Measurements from ENCODE around the gene TBATA. TPM values are rescaled to one million over a fixed set of nuclear protein-coding genes. Genes with fewer than 3 reads are reported as not detected.

Gene TBATA, protein sequence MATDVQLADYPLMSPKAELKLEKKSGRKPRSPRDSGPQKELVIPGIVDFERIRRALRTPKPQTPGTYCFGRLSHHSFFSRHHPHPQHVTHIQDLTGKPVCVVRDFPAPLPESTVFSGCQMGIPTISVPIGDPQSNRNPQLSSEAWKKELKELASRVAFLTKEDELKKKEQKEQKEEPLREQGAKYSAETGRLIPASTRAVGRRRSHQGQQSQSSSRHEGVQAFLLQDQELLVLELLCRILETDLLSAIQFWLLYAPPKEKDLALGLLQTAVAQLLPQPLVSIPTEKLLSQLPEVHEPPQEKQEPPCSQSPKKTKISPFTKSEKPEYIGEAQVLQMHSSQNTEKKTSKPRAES
- total RNA-seq = not detected
- long read RNA-seq = 0 reads

DNA sequence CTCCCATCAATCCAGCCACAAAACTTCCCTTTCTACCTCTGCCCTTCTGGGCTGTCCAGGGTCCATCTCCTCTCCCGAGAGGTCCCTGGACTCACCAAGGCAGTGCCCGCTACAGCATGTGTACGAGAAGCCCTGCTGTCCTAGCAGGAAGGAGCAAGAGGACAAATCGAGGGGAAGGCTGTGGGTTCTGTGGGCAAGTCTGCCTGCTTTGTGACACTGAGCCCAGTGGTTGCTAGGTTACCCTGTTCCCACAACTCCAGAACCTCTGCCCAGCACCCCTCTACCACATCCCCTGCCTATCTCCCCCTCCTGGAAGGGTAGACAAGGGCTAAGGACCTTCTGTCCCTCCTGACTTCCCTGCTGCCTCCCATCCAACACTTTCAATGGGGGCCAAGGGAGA is at the start of gene TBATA:
TSS of gene TBATA (minus strand) at position 188 of the 400 bp plus-strand sequence. CDS start 1,998 bp downstream, outside the sequence.
- Histone ChIP-seq H3K36me3 (no peaks in the 10 kb centered on the region), H3K4me3 (no peak within 1 kb of the TSS), H3K9me3 (no peaks in the 10 kb centered on the region), H3K4me1 (no peaks in the 10 kb centered on the region), H3K27ac (no peak within 1 kb of the TSS), H3K27me3 (no peaks in the 10 kb centered on the region)
- DNase-seq (no peak), ATAC-seq (no peak)
- WGBS (ENCODE audit: insufficient coverage, low coverage, low lambda C conversion rate, missing lambda C conversion rate) = 47% methylated on average over 2 of the region's 4 CpGs
- intact Hi-C loops (cut with DNase I) = no loop called here
- TF ChIP-seq, protein P1, sequence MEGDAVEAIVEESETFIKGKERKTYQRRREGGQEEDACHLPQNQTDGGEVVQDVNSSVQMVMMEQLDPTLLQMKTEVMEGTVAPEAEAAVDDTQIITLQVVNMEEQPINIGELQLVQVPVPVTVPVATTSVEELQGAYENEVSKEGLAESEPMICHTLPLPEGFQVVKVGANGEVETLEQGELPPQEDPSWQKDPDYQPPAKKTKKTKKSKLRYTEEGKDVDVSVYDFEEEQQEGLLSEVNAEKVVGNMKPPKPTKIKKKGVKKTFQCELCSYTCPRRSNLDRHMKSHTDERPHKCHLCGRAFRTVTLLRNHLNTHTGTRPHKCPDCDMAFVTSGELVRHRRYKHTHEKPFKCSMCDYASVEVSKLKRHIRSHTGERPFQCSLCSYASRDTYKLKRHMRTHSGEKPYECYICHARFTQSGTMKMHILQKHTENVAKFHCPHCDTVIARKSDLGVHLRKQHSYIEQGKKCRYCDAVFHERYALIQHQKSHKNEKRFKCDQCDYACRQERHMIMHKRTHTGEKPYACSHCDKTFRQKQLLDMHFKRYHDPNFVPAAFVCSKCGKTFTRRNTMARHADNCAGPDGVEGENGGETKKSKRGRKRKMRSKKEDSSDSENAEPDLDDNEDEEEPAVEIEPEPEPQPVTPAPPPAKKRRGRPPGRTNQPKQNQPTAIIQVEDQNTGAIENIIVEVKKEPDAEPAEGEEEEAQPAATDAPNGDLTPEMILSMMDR (IDR thresholded peaks at IDR 0.05) = no peak

DNA sequence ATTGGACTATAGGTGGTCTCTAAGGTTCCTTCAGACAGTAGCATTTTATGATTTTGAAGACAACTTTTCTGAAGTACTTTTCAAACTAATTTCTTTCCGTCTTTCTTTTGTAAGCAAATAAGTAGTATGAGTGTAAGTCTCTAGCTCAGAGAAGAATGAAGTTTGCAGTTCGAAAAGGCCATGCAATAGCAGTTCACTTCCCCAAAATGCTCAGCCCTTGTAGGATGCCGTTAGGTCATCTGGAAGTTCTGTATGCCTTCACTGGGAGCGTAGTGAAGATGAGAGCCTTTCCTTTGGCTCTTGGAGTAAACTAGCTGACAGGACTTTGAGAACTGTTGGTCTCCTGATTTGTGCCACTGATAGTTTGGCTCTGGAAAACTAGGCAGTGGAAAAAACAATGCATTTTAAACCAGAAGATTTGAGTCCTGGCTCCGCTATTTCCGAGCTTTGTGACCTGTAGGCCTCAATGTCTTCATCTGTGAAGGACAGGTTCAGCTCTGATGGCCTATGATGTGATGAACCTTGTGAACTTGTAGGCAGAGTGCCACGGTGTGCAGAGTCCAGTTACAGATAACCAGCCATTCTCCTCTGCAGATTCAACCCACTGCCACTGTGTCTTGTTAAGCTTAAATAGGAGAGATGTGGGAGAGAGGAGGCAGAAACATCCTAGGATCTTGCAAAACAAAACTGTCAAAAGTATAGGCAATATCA is 49.4 kb upstream of the TBATA start:
- WGBS (ENCODE audit: insufficient coverage, low coverage, low lambda C conversion rate, missing lambda C conversion rate) = 45% methylated on average over 6 of the region's 7 CpGs
- no peaks in the 10 kb centered on the region for H3K27me3 ChIP-seq
- TF ChIP-seq, protein P1 (IDR thresholded peaks at IDR 0.05) = no peak
- no peak for TF ChIP-seq POLR2A (IDR thresholded peaks at IDR 0.05)
- ATAC-seq (peak; percentile 89 to 96 (median 94)), DNase-seq (peak; percentile 49 to 90 (median 79))
- H3K9me3 ChIP-seq = no peaks in the 10 kb centered on the region
- no peaks in the 10 kb centered on the region for H3K36me3 ChIP-seq
- intact Hi-C loops (cut with DNase I) = no loop called here
- peaks cover 0 to 43% (median 15%) of the 10 kb centered on the region in 4 donors for H3K4me1 ChIP-seq
- H3K27ac ChIP-seq = peak overlapping the region in 1 of 3 donors; percentile 87
- no peak overlapping the region for H3K4me3 ChIP-seq

DNA sequence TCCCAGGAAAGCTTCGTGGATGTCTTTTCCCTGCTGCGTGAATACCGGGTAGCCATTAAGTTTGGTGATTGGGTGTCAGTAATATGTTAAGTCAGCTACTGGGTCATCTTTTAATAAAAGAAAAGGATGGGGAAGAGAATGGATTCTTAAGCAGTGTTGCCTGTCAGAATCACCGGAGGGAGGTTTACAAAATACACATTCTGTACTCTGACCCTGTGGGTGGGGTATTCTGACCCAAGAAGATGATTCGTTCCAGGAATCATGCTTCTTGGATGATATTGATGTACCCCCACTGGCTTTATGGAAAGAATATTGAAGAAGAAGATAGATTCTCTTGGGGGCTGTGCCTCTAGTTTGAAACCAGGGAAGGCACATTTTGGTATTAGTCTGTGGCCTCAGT is 48.8 kb upstream of the TBATA start:
- Histone ChIP-seq H3K4me1 (peaks cover 0 to 48% (median 18%) of the 10 kb centered on the region in 4 donors), H3K27me3 (no peaks in the 10 kb centered on the region), H3K9me3 (no peaks in the 10 kb centered on the region), H3K36me3 (no peaks in the 10 kb centered on the region), H3K27ac (peak overlapping the region in 1 of 3 donors; percentile 87), H3K4me3 (no peak overlapping the region)
- whole genome bisulfite sequencing (ENCODE audit: insufficient coverage, low coverage, low lambda C conversion rate, missing lambda C conversion rate) = 55% methylated on average over 4 of the region's 5 CpGs
- no peak for DNase-seq
- intact Hi-C loops (cut with DNase I) = no loop called here
- TF ChIP-seq POLR2A (IDR thresholded peaks at IDR 0.05) = no peak
- TF ChIP-seq, protein P1 (IDR thresholded peaks at IDR 0.05) = no peak
- ATAC-seq = no peak

DNA sequence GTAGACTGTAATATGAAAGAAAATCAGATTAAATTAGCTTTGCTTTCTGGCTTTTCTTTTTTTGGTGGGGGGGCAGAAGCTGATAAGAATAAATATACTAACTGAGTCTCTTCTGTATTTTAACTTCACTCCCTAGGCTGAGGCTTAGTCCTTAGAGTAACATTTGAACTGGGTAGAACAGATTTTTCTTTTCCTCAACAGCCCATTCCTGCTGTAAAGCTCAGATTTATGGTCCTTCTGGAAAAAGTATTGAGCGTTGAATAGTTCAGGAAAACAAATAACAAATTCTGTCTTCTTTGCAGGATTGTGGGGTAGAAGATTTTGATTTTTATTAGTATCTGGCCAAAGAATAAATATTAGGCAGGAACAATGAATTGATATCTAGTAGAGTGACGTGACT is 48.4 kb upstream of the TBATA start:
- 60% methylated on average over 2 of the region's 2 CpGs for WGBS (ENCODE audit: insufficient coverage, low coverage, low lambda C conversion rate, missing lambda C conversion rate)
- ATAC-seq (no peak), DNase-seq (no peak)
- no peaks in the 10 kb centered on the region for H3K36me3 ChIP-seq
- TF ChIP-seq, protein P1 (IDR thresholded peaks at IDR 0.05) = no peak
- no peak for TF ChIP-seq POLR2A (IDR thresholded peaks at IDR 0.05)
- H3K27me3 ChIP-seq = no peaks in the 10 kb centered on the region
- intact Hi-C loops (cut with DNase I) = no loop called here
- H3K9me3 ChIP-seq = no peaks in the 10 kb centered on the region
- no peak overlapping the region for H3K4me3 ChIP-seq
- peaks cover 0 to 49% (median 18%) of the 10 kb centered on the region in 4 donors for H3K4me1 ChIP-seq
- H3K27ac ChIP-seq = peak overlapping the region in 1 of 3 donors; percentile 87

All from right lobe of liver (tissue), 6 donors.